HCT116 (cell line): Measurements from ENCODE around the gene DOK7. TPM values are rescaled to one million over a fixed set of nuclear protein-coding genes. Genes with fewer than 3 reads are reported as not detected.

Source experiments
- ATAC-seq: fragments of 200-7000 bp; cut with Tn5 transposase; 2 replicates; pipeline ENCODE4 v1.9.1; 2020; ENCODE audit warnings: mild to moderate bottlenecking, moderate library complexity
- BruUV-seq: library from RNA; stranded (reverse); fragments of 400-500 nt; replicated peaks from 2 replicates; lab custom pipeline; 2021; lab: Mats Ljungman, UMichigan
- CTCF ChIA-PET: fragments of 300-600 bp; sonication (Branson Sonifier 250); formaldehyde crosslinking; loops from one replicate; lab custom pipeline; 2021; ENCODE audit warnings: antibody characterized with exemption; lab: Charles Lee
- POLR2A ChIA-PET: fragments of 300-600, 350-600 bp; sonication (Branson Sonifier 250); formaldehyde crosslinking; loops from one replicate; lab custom pipeline; 2021; ENCODE audit warnings: antibody characterized with exemption; lab: Charles Lee
- RAD21 ChIA-PET, 2 experiments: fragments of 300-600 bp; sonication (Branson Sonifier 250); formaldehyde crosslinking; loops; one replicate each; lab custom pipeline; 2023; ENCODE audit warnings: low total read pairs in 2 of 2; ENCODE audit not compliant: uncharacterized antibody in 2 of 2, unreplicated experiment in 2 of 2, low non-redundant PET in 1 of 2; lab: Charles Lee
- DNase-seq: peaks from one replicate; pipeline ENCODE4 v3.0.0-alpha.2; 2010; ENCODE audit warnings: low read depth, low spot score
- H2AFZ ChIP-seq: fragments of 200-600 bp; shearing (Covaris generic), sonication (generic); 2 replicates; pipeline ENCODE4 v1.6.1; 2017; ENCODE audit warnings: low read depth, mixed run types, mixed read lengths, antibody characterized with exemption, low read length; ENCODE audit not compliant: poor library complexity, severe bottlenecking
- H3K27ac ChIP-seq: 2 replicates; pipeline ENCODE4 v1.5.1; 2012; ENCODE audit warnings: low read depth, low read length
- H3K27me3 ChIP-seq: fragments of 200-600 bp; sonication (generic); 2 replicates; pipeline ENCODE4 v1.6.1; 2016; ENCODE audit warnings: mixed run types, low read length, mixed read lengths; ENCODE audit not compliant: insufficient read depth
- H3K36me3 ChIP-seq, 2 experiments: fragments of 200-500 bp in 1 of 2; fragments of 200-600 bp in 1 of 2; sonication (Bioruptor generic) in 1 of 2; sonication (generic) in 1 of 2; 2 replicates each; pipeline versions ENCODE4 v1.5.1 to v1.6.1; 2014 to 2016; ENCODE audit warnings: low read length in 2 of 2, inconsistent platforms in 1 of 2, mixed read lengths in 1 of 2, mixed run types in 1 of 2; ENCODE audit not compliant: insufficient read depth in 2 of 2, control insufficient read depth in 1 of 2
- H3K4me1 ChIP-seq, 2 experiments: fragments of 200-600 bp in 1 of 2; sonication (generic) in 1 of 2; 2 replicates each; pipeline versions ENCODE4 v1.5.1 to v1.6.1; 2012 to 2017; ENCODE audit warnings: low read length in 2 of 2, inconsistent platforms in 1 of 2, mild to moderate bottlenecking in 1 of 2, mixed read lengths in 1 of 2, mixed run types in 1 of 2, moderate library complexity in 1 of 2; ENCODE audit not compliant: insufficient read depth in 2 of 2, control insufficient read depth in 1 of 2
- H3K4me2 ChIP-seq: fragments of 200-600 bp; sonication (generic); 2 replicates; pipeline ENCODE4 v1.6.1; 2017; ENCODE audit warnings: mixed run types, low read length, mixed read lengths
- H3K4me3 ChIP-seq, 2 experiments: fragments of 200-600 bp in 1 of 2; sonication (generic) in 1 of 2; replicated peaks in 1 of 2; 2 replicates each; pipeline ENCODE4 v1.5.1; 2011 to 2016; ENCODE audit warnings: low read length in 2 of 2, control low read depth in 1 of 2, low read depth in 1 of 2, mild to moderate bottlenecking in 1 of 2, mixed read lengths in 1 of 2, mixed run types in 1 of 2
- H3K79me2 ChIP-seq: fragments of 200-600 bp; sonication (generic); 2 replicates; pipeline ENCODE4 v1.6.1; 2017; ENCODE audit warnings: mild to moderate bottlenecking, mixed run types, low read length, moderate library complexity, mixed read lengths; ENCODE audit not compliant: insufficient read depth
- H3K9ac ChIP-seq: fragments of 200-600 bp; sonication (generic); 2 replicates; pipeline ENCODE4 v1.6.1; 2016; ENCODE audit warnings: low read length, mixed read lengths
- H3K9me2 ChIP-seq: fragments of 200-600 bp; sonication (generic), shearing (Covaris generic); 2 replicates; pipeline ENCODE4 v1.6.1; 2017; ENCODE audit warnings: mixed run types, mild to moderate bottlenecking, moderate library complexity; ENCODE audit not compliant: insufficient read depth
- H3K9me3 ChIP-seq, 2 experiments: fragments of 200-500 bp in 1 of 2; fragments of 200-600 bp in 1 of 2; sonication (Bioruptor generic) in 1 of 2; sonication (generic) in 1 of 2; 2 replicates each; pipeline ENCODE4 v1.6.1; 2014 to 2017; ENCODE audit warnings: low read length in 2 of 2, mixed read lengths in 2 of 2, inconsistent platforms in 1 of 2, low read depth in 1 of 2, mild to moderate bottlenecking in 1 of 2, mixed run types in 1 of 2, moderate library complexity in 1 of 2; ENCODE audit not compliant: control insufficient read depth in 1 of 2, insufficient read depth in 1 of 2
- H4K20me1 ChIP-seq: fragments of 200-600 bp; sonication (generic), shearing (Covaris generic); 2 replicates; pipeline ENCODE4 v1.6.1; 2017; ENCODE audit warnings: mixed run types, mild to moderate bottlenecking, moderate library complexity; ENCODE audit not compliant: insufficient read depth
- CBX3 ChIP-seq: IDR thresholded peaks from 2 replicates; pipeline ENCODE4 v1.6.1; 2012; ENCODE audit warnings: low read depth
- CEBPB ChIP-seq: IDR thresholded peaks from 2 replicates; pipeline ENCODE4 v1.6.1; 2012; ENCODE audit warnings: low read depth
- CTCF ChIP-seq, 3 experiments: fragments of 200-600 bp in 1 of 3; sonication (generic) in 1 of 3; IDR thresholded peaks in 2 of 3; conservative IDR thresholded peaks in 1 of 3; 2 replicates each; pipeline ENCODE4 v1.5.1; 2012 to 2017; ENCODE audit warnings: low read depth in 2 of 3, low read length in 2 of 3, antibody characterized with exemption in 1 of 3, borderline replicate concordance in 1 of 3, control low read depth in 1 of 3, mild to moderate bottlenecking in 1 of 3, mixed read lengths in 1 of 3, mixed run types in 1 of 3, moderate library complexity in 1 of 3; ENCODE audit not compliant: insufficient read depth in 1 of 3
- EGR1 ChIP-seq: IDR thresholded peaks from 2 replicates; pipeline ENCODE4 v1.6.1; 2012; ENCODE audit warnings: low read depth
- FOSL1 ChIP-seq: IDR thresholded peaks from 2 replicates; pipeline ENCODE4 v1.6.1; 2012; ENCODE audit warnings: low read depth
- JUND ChIP-seq: IDR thresholded peaks from 2 replicates; pipeline ENCODE4 v1.6.1; 2012
- POLR2A ChIP-seq: IDR thresholded peaks from 2 replicates; pipeline ENCODE4 v1.7.0; 2011; ENCODE audit warnings: borderline replicate concordance; ENCODE audit not compliant: insufficient read depth, insufficient read length; ENCODE audit errors: extremely low read depth
- POLR2AphosphoS5 ChIP-seq: IDR thresholded peaks from 2 replicates; pipeline ENCODE4 v1.6.1; 2011; ENCODE audit warnings: mild to moderate bottlenecking, low read depth, low read length, moderate library complexity
- REST ChIP-seq: IDR thresholded peaks from 2 replicates; pipeline ENCODE4 v1.6.1; 2012; ENCODE audit warnings: low read depth
- SIN3A ChIP-seq: IDR thresholded peaks from 2 replicates; pipeline ENCODE4 v1.6.1; 2012; ENCODE audit warnings: low read depth
- SP1 ChIP-seq: IDR thresholded peaks from 2 replicates; pipeline ENCODE4 v1.6.1; 2012; ENCODE audit warnings: low read depth
- TCF7L2 ChIP-seq: IDR thresholded peaks from 2 replicates; pipeline ENCODE4 v1.7.0; 2011; ENCODE audit warnings: borderline replicate concordance, inconsistent platforms; ENCODE audit not compliant: insufficient read depth, insufficient read length; ENCODE audit errors: extremely low read depth
- YY1 ChIP-seq: IDR thresholded peaks from 2 replicates; pipeline ENCODE4 v1.6.1; 2011; ENCODE audit warnings: low read length, low read depth, moderate library complexity, mild to moderate bottlenecking; ENCODE audit not compliant: insufficient replicate concordance; ENCODE audit errors: extremely low read depth
- ZBTB33 ChIP-seq: IDR thresholded peaks from 2 replicates; pipeline ENCODE4 v1.6.1; 2011; ENCODE audit warnings: mild to moderate bottlenecking, low read length, moderate library complexity; ENCODE audit not compliant: insufficient replicate concordance; ENCODE audit errors: extremely low read depth
- ZFX ChIP-seq: fragments of 450-650 bp; IDR thresholded peaks from 2 replicates; pipeline ENCODE4 v1.6.1; 2017
- intact Hi-C: fragments of 100-400 bp; cut with micrococcal nuclease; formaldehyde crosslinking; loops from 2 replicates; pipeline ENCODE4 v1.10.0; 2022
- total RNA-seq: library from RNA; stranded (reverse); gene quantifications from one replicate; pipeline ENCODE4 v1.2.1, GENCODE V29; 2021; ENCODE audit not compliant: unreplicated experiment
- TF ChIP-seq, protein P1 (sequence below): IDR thresholded peaks from 2 replicates; pipeline ENCODE4 v1.6.1; 2012

DOK7 gene
- total RNA-seq, 1 experiment from 2014 or later: 2.4 TPM

DNA sequence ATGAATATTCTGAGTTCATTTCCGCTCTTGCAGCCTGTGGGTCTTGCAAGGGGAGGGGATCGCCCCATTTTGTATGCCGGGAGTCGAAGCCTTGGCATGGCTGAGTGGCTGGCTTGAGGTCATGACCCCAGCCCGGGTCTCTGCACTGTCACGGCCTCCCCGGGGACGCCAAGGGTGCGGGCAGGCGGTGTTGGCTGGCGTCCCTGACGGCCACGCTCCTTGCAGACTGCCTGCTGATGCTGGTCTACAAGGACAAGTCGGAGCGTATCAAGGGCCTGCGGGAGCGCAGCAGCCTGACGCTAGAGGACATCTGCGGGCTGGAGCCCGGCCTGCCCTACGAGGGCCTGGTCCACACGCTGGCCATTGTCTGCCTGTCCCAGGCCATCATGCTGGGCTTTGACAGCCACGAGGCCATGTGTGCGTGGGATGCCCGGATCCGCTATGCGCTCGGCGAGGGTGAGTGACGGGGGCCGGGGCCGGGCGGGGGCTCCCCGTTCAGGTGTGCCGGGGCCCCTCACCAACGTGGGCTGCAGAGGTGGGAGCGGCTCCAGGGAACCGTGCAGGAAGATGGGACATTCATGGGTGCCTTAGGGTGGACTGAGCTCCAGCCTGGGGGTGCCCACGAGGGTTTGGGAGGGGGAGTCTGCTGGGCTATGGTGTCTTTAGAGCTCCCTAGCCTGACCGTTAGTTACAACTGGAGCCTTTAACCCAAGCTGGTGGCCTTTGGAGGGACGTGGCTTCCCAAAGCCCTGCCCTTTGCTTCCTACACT lies 10.3 kb downstream of the DOK7 start:
- Histone ChIP-seq H3K27me3 (no peaks in the 10 kb centered on the region), H3K9me3 (peaks cover 0 to 3% of the 10 kb centered on the region in 2 experiments; a peak in 1 of 4 replicates), H3K9ac (no peak overlapping the region), H3K4me2 (no peak overlapping the region), H3K79me2 (no peaks in the 10 kb centered on the region), H3K9me2 (no peaks in the 10 kb centered on the region), H2AFZ (no peak overlapping the region), H4K20me1 (no peaks in the 10 kb centered on the region), H3K4me3 (no peak overlapping the region), H3K27ac (no peak overlapping the region), H3K36me3 (no peaks in the 10 kb centered on the region), H3K4me1 (no peaks in the 10 kb centered on the region)
- DNase-seq: no peak
- RAD21 ChIA-PET: no interaction called here
- intact Hi-C loops: no loop called here
- no TSS peak for BruUV-seq
- POLR2A ChIA-PET: no interaction called here
- no peak for ATAC-seq
- CTCF ChIA-PET: no interaction called here
- TF ChIP-seq JUND: no peak
- TF ChIP-seq CEBPB: no peak
- no peak for TF ChIP-seq REST
- TF ChIP-seq SP1: no peak
- TF ChIP-seq CBX3: no peak
- TF ChIP-seq, protein P1, sequence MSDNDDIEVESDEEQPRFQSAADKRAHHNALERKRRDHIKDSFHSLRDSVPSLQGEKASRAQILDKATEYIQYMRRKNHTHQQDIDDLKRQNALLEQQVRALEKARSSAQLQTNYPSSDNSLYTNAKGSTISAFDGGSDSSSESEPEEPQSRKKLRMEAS: no peak
- no peak for TF ChIP-seq CTCF (IDR thresholded peaks at IDR 0.05 in 2 of 3, conservative IDR thresholded peaks at IDR 0.05 in 1 of 3; ENCODE audit: borderline replicate concordance in 1 of 3, insufficient read depth in 1 of 3, low read depth in 2 of 3, low read length in 2 of 3)
- TF ChIP-seq POLR2AphosphoS5: no peak
- TF ChIP-seq ZBTB33: no peak
- no peak for TF ChIP-seq TCF7L2
- TF ChIP-seq SIN3A: no peak
- TF ChIP-seq YY1: no peak
- no peak for TF ChIP-seq FOSL1
- TF ChIP-seq POLR2A: no peak
- TF ChIP-seq ZFX: no peak
- TF ChIP-seq EGR1: no peak
